HepG2 (cell line): ENCODE data around the gene ATAD2B. TPM values are rescaled to one million over a fixed set of nuclear protein-coding genes. Genes with fewer than 3 reads are reported as not detected.
A peak's percentile ranks its signal among the peaks of the same experiment; 100 is the strongest.

Experiments
- ADNP ChIP-seq: sonication (generic); formaldehyde crosslinking; IDR thresholded peaks from 2 replicates; pipeline ENCODE4 v1.4.0; 2020; ENCODE audit warnings: missing genetic modification reagents
- CCAR2 ChIP-seq: fragments of 200-400 bp; formaldehyde crosslinking; optimal IDR thresholded peaks from 2 replicates; pipeline ENCODE3; 2018; ENCODE audit warnings: low read depth, mild to moderate bottlenecking, low read length, moderate library complexity
- GATAD2A ChIP-seq: IDR thresholded peaks from 2 replicates; pipeline ENCODE4 v1.6.1; 2016
- KDM5B ChIP-seq: sonication (generic); formaldehyde crosslinking; IDR thresholded peaks from 2 replicates; pipeline ENCODE4 v1.4.0; 2020; ENCODE audit warnings: missing genetic modification reagents, mild to moderate bottlenecking, borderline replicate concordance
- MATR3 ChIP-seq: sonication (generic); formaldehyde crosslinking; IDR thresholded peaks from 2 replicates; pipeline ENCODE4 v1.4.0; 2020; ENCODE audit warnings: missing genetic modification reagents
- MYNN ChIP-seq: sonication (generic); formaldehyde crosslinking; IDR thresholded peaks from 2 replicates; pipeline ENCODE4 v1.4.0; 2020; ENCODE audit warnings: mild to moderate bottlenecking, low read depth, missing genetic modification reagents
- MZF1 ChIP-seq: sonication (generic); formaldehyde crosslinking; IDR thresholded peaks from 2 replicates; pipeline ENCODE4 v1.8.1; 2023; ENCODE audit warnings: mild to moderate bottlenecking, missing genetic modification reagents, borderline replicate concordance
- NFATC3 ChIP-seq: sonication (generic); formaldehyde crosslinking; IDR thresholded peaks from 2 replicates; pipeline ENCODE4 v1.5.1; 2020; ENCODE audit warnings: mild to moderate bottlenecking, missing genetic modification reagents
- NR2C2 ChIP-seq: sonication (generic); formaldehyde crosslinking; IDR thresholded peaks from 2 replicates; pipeline ENCODE4 v1.4.0; 2020; ENCODE audit warnings: missing genetic modification reagents, mild to moderate bottlenecking, moderate library complexity, borderline replicate concordance
- PAF1 ChIP-seq: IDR thresholded peaks from 2 replicates; pipeline ENCODE4 v1.6.1; 2016; ENCODE audit warnings: missing genetic modification reagents, missing compliant biosample characterization
- RBFOX2 ChIP-seq: fragments of 200-400 bp; formaldehyde crosslinking; IDR thresholded peaks from 2 replicates; pipeline ENCODE4 v1.6.1; 2017; ENCODE audit warnings: low read depth, mild to moderate bottlenecking, low read length
- RCOR2 ChIP-seq: IDR thresholded peaks from 2 replicates; pipeline ENCODE4 v1.6.1; 2016; ENCODE audit warnings: missing biosample characterization, missing genetic modification reagents
- SALL2 ChIP-seq: sonication (generic); formaldehyde crosslinking; IDR thresholded peaks from 2 replicates; pipeline ENCODE4 v1.8.1; 2023; ENCODE audit warnings: mild to moderate bottlenecking, missing genetic modification reagents, inconsistent platforms
- SCMH1 ChIP-seq: sonication (generic); formaldehyde crosslinking; IDR thresholded peaks from 2 replicates; pipeline ENCODE4 v1.9.0; 2021; ENCODE audit warnings: missing genetic modification reagents, mild to moderate bottlenecking, borderline replicate concordance
- SSRP1 ChIP-seq: IDR thresholded peaks from 2 replicates; pipeline ENCODE4 v1.6.1; 2016; ENCODE audit warnings: control low read depth
- TOE1 ChIP-seq: sonication (generic); formaldehyde crosslinking; IDR thresholded peaks from 2 replicates; pipeline ENCODE4 v1.4.0; 2020; ENCODE audit warnings: mild to moderate bottlenecking, missing genetic modification reagents
- YY1 ChIP-seq: IDR thresholded peaks from 2 replicates; pipeline ENCODE4 v1.6.1; 2011; ENCODE audit warnings: low read length, low read depth, moderate library complexity, mild to moderate bottlenecking; ENCODE audit not compliant: insufficient read depth, insufficient replicate concordance
- ZNF207 ChIP-seq: fragments of 450-650 bp; IDR thresholded peaks from 2 replicates; pipeline ENCODE4 v1.6.1; 2016; ENCODE audit warnings: antibody characterized with exemption, borderline replicate concordance
- ZNF251 ChIP-seq: sonication (generic); formaldehyde crosslinking; IDR thresholded peaks from 2 replicates; pipeline ENCODE4 v1.9.0; 2021; ENCODE audit warnings: mild to moderate bottlenecking, missing genetic modification reagents
- ZNF256 ChIP-seq: sonication (generic); formaldehyde crosslinking; conservative IDR thresholded peaks from 2 replicates; pipeline ENCODE4 v1.4.0; 2020; ENCODE audit warnings: missing genetic modification reagents
- ZNF337 ChIP-seq: sonication (generic); formaldehyde crosslinking; IDR thresholded peaks from 2 replicates; pipeline ENCODE4 v1.5.1; 2020; ENCODE audit warnings: missing genetic modification reagents, low read depth, mild to moderate bottlenecking, borderline replicate concordance
- ZNF431 ChIP-seq: sonication (generic); formaldehyde crosslinking; IDR thresholded peaks from 2 replicates; pipeline ENCODE4 v1.9.0; 2022; ENCODE audit warnings: missing genetic modification reagents, low read depth, mild to moderate bottlenecking, borderline replicate concordance
- ZNF577 ChIP-seq: sonication (generic); formaldehyde crosslinking; IDR thresholded peaks from 2 replicates; pipeline ENCODE4 v1.4.0; 2020; ENCODE audit warnings: mild to moderate bottlenecking, low read depth, missing genetic modification reagents, borderline replicate concordance
- ZNF670 ChIP-seq: sonication (generic); formaldehyde crosslinking; IDR thresholded peaks from 2 replicates; pipeline ENCODE4 v1.8.0; 2022; ENCODE audit warnings: mild to moderate bottlenecking, missing genetic modification reagents, borderline replicate concordance
- polyA plus RNA-seq, 8 experiments: library from polyadenylated mRNA; depleted of rRNA in 3 of 8; stranded (reverse) in 7 of 8; unstranded in 1 of 8; fragments of >200 nt; fragmentation: Illumina TruSeq in 4 of 8; extraction: Trizol in 4 of 8; gene quantifications; 2 replicates each; pipeline versions ENCODE4 v1.2.1 to v1.2.3, GENCODE V29; 2011 to 2016; ENCODE audit warnings: low read depth in 4 of 8, missing spikeins in 1 of 8, mixed read lengths in 1 of 8; ENCODE audit not compliant: insufficient read depth in 1 of 8
- total RNA-seq, 5 experiments: library from RNA; depleted of rRNA; stranded (reverse); fragments of >200 nt; fragmentation: Illumina TruSeq; extraction: Trizol; gene quantifications; 2 replicates each; pipeline ENCODE4 v1.2.3, GENCODE V29; 2016; ENCODE audit warnings: low read depth in 1 of 5
- TF ChIP-seq, protein P1 (sequence below): sonication (generic); formaldehyde crosslinking; IDR thresholded peaks from 2 replicates; pipeline ENCODE4 v1.4.0; 2020; ENCODE audit warnings: missing genetic modification reagents, borderline replicate concordance
- TF ChIP-seq, protein P2 (sequence below): sonication (generic); formaldehyde crosslinking; IDR thresholded peaks from 2 replicates; pipeline ENCODE4 v1.5.1; 2020; ENCODE audit warnings: missing genetic modification reagents, mild to moderate bottlenecking, borderline replicate concordance
- TF ChIP-seq, protein P3 (sequence below): sonication (generic); formaldehyde crosslinking; IDR thresholded peaks from 2 replicates; pipeline ENCODE4 v1.5.0; 2020; ENCODE audit warnings: missing genetic modification reagents

The ATAD2B gene
- total and polyA plus RNA-seq, 2 of the 13 experiments (the other 11 are each of a cell fraction or from before 2014, with no cell fraction given): 5.3 to 22.2 TPM

DNA sequence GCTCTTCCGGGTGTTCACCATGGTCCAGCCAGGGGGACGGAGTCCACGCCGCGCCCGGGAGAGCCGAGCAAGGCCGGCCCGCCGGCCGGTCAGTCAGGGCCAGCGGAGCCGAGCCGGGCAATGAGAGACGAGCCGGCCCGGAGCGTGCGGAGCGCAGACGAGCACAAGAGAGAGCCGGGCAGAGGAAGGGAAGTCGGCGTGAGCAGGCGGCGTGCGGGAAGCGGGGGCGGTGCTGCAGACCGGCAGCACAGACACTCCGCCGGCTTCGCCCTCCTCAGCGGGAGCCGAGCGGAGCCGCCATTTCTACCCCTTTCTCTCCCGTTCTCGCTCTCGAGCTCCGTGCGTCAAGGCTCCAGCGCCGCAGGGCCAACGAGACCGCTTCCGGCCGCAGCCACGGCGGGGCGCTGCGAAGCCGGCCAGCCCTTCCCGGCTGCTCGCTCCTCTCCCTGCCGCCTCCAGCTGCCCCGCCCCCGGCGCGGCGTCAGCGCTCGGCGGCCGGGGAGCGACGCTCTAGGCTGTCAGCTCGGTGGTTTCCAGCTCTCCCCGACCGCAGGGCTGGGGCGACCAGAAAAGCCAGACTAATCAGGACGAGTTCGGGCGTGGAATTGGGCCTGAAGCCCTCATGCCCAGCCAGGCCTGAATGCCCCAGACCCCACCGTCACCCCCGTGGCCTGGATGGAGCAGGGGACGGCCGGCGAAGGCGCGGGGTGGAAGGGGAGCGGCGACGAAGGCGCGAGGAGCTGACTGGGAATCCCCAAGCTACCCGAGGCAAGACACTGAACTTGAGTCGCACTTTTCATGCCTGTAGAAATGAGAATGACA lies at the start of gene ATAD2B (continued):
- peak; percentile 60; the same call in 1 of the 2 replicates for TF ChIP-seq ZNF670 (CRISPR knock-in tag)
- no peak; the same call in 1 of the 2 replicates for TF ChIP-seq SSRP1
- no peak for TF ChIP-seq MZF1 (CRISPR knock-in tag)
- no peak for TF ChIP-seq SCMH1
- peak; percentile 60; the same call in 1 of the 2 replicates for TF ChIP-seq GATAD2A (CRISPR knock-in tag)
- TF ChIP-seq, protein P1, sequence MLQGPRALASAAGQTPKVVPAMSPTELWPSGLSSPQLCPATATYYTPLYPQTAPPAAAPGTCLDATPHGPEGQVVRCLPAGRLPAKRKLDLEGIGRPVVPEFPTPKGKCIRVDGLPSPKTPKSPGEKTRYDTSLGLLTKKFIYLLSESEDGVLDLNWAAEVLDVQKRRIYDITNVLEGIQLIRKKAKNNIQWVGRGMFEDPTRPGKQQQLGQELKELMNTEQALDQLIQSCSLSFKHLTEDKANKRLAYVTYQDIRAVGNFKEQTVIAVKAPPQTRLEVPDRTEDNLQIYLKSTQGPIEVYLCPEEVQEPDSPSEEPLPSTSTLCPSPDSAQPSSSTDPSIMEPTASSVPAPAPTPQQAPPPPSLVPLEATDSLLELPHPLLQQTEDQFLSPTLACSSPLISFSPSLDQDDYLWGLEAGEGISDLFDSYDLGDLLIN (CRISPR knock-in tag): no peak
- TF ChIP-seq TOE1 (CRISPR knock-in tag): peak; percentile 32; the same call in 1 of the 2 replicates
- TF ChIP-seq KDM5B: peak; percentile 94
- no peak for TF ChIP-seq PAF1
- 0 out of 2 replicates have a peak, but pooled peaks have one; percentile 31 for TF ChIP-seq ADNP (CRISPR knock-in tag)
- TF ChIP-seq MYNN (CRISPR knock-in tag): no peak
- no peak for TF ChIP-seq CCAR2
- TF ChIP-seq MATR3 (CRISPR knock-in tag): no peak
- no peak for TF ChIP-seq ZNF251 (CRISPR knock-in tag)
- TF ChIP-seq ZNF337 (CRISPR knock-in tag): peak; percentile 66; the same call in 1 of the 2 replicates
- TF ChIP-seq ZNF577 (CRISPR knock-in tag): 0 out of 2 replicates have a peak, but pooled peaks have one; percentile 40
- TF ChIP-seq, protein P2, sequence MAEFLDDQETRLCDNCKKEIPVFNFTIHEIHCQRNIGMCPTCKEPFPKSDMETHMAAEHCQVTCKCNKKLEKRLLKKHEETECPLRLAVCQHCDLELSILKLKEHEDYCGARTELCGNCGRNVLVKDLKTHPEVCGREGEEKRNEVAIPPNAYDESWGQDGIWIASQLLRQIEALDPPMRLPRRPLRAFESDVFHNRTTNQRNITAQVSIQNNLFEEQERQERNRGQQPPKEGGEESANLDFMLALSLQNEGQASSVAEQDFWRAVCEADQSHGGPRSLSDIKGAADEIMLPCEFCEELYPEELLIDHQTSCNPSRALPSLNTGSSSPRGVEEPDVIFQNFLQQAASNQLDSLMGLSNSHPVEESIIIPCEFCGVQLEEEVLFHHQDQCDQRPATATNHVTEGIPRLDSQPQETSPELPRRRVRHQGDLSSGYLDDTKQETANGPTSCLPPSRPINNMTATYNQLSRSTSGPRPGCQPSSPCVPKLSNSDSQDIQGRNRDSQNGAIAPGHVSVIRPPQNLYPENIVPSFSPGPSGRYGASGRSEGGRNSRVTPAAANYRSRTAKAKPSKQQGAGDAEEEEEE (CRISPR knock-in tag): no peak
- peak; percentile 98 for TF ChIP-seq SALL2 (CRISPR knock-in tag)
- TF ChIP-seq RBFOX2: peak; percentile 97
- TF ChIP-seq YY1: peak; percentile 94
- TF ChIP-seq, protein P3, sequence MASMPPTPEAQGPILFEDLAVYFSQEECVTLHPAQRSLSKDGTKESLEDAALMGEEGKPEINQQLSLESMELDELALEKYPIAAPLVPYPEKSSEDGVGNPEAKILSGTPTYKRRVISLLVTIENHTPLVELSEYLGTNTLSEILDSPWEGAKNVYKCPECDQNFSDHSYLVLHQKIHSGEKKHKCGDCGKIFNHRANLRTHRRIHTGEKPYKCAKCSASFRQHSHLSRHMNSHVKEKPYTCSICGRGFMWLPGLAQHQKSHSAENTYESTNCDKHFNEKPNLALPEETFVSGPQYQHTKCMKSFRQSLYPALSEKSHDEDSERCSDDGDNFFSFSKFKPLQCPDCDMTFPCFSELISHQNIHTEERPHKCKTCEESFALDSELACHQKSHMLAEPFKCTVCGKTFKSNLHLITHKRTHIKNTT (CRISPR knock-in tag): no peak
- peak; percentile 84 for TF ChIP-seq ZNF256 (CRISPR knock-in tag)
- no peak for TF ChIP-seq ZNF207
- TF ChIP-seq ZNF431: peak; percentile 95
- TF ChIP-seq NR2C2: no peak; the same call in 1 of the 2 replicates
- TF ChIP-seq RCOR2: no peak
- no peak for TF ChIP-seq NFATC3 (CRISPR knock-in tag)
